Effector CD8-positive, alpha-beta T cell (primary cell): ENCODE results near the gene CYP4F8.
"Not testable (repeated sequence)": the region's sequence is repeated elsewhere in the genome, so short reads cannot be mapped to it uniquely, and the experiment has no call there.

Source experiments
- DNase-seq: peaks from one replicate; lab custom pipeline; 2025; lab: John Stamatoyannopoulos, UW
- total RNA-seq, 4 experiments: gene quantifications; one replicate each; lab custom pipeline; 2026; lab: John Stamatoyannopoulos, UW

CYP4F8 gene, protein sequence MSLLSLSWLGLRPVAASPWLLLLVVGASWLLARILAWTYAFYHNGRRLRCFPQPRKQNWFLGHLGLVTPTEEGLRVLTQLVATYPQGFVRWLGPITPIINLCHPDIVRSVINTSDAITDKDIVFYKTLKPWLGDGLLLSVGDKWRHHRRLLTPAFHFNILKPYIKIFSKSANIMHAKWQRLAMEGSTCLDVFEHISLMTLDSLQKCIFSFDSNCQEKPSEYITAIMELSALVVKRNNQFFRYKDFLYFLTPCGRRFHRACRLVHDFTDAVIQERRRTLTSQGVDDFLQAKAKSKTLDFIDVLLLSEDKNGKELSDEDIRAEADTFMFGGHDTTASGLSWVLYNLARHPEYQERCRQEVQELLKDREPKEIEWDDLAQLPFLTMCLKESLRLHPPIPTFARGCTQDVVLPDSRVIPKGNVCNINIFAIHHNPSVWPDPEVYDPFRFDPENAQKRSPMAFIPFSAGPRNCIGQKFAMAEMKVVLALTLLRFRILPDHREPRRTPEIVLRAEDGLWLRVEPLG
- 0 to 0.18 (median 0) reads per million in 4 experiments for total RNA-seq

DNA sequence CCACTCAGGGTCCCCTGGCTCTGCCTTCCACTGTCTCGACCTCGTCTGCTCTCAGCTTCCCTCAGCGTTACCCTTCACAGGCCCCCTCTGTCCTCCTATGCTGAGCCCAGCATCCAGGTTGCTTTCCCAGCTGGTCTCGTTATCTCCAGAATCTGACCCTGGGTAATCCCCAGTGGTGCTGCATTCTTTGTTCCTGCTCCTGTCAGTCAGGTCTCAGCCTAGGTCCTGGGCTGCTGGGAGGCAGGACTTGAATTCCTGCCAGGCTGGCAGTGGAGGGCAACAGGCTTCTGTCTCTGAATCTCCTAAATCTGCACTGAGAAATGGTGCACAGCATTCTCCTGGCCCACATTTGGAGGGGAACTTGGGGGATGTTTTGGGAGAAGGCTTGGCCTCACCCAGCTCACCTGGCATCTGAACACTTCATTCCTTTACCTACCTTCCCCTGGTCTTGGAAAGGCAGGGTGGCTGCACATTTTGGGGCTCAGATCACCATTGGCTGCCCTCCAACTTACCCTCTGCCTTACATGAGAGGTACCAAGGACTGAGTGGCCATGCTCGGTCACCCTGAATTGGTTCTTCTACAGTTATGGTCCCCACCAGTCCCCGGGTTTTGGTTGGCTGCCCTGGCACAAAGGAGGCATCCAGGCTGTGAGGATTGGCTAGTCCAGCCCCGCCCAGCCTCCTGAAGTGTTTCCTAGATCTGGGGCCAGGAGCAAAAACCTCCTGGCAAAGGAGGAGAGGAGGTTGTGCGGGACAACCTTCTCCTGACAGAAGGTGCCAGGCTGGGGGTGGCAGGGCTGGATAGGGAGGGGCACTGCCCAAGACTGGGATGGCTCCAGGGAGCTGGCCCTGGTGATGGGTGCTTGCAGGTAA, at the start of gene CYP4F8:
CYP4F8 (plus strand) TSS at position 712 of the 873 bp plus-strand sequence. CDS start 399 bp downstream, outside the sequence.
- no peak for DNase-seq

- DNase-seq, result no peak
Measured at GRCh38 chr19:15570420-15570819, 44.6 kb upstream of the CYP4F8 start.

DNA sequence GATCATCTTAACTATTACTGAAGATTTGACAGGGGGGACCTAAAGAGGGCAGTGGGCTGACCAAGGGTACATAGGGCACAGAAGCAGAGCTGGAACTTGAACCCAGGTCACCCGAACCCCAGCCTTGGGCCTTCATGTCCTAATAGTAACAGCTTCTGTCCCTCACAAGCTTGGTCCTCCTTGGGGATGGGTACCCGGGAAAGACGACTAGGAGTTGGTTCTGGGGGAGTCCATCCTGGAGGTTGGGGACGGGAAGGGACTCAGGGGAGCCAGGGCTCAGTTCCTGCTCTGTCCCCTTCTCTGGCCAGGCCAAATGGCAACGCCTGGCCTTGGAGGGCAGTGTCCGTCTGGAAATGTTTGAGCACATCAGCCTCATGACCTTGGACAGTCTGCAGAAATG, 39.6 kb upstream of the CYP4F8 start:
- DNase-seq, result no peak

DNA sequence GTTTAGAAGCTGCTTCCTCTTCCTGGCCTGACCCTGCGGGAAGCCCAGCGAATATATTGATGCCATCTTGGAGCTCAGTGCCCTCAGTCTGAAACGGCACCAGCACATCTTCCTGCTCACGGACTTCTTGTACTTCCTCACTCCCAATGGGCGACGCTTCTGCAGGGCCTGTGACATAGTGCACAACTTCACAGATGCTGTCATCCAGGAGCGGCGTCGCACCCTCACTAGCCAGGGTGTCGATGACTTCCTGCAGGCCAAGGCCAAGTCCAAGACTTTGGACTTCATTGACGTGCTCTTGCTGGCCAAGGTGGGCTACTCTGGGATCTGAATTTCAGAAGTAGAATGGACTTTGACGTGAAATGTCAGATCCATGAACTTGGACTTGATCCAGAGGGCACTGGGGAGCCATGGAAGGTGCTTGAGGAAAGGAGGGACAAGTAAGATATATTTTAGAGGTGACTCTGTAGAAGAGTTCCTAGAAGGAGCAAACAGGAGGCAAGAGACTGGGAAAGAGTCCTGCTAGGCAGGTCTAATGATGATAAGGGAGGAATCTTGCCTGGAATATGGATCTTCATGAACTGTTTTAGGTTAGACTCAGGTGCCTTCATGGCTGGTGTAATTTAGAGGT, 38.4 kb upstream of the CYP4F8 start:
- no peak for DNase-seq

DNA sequence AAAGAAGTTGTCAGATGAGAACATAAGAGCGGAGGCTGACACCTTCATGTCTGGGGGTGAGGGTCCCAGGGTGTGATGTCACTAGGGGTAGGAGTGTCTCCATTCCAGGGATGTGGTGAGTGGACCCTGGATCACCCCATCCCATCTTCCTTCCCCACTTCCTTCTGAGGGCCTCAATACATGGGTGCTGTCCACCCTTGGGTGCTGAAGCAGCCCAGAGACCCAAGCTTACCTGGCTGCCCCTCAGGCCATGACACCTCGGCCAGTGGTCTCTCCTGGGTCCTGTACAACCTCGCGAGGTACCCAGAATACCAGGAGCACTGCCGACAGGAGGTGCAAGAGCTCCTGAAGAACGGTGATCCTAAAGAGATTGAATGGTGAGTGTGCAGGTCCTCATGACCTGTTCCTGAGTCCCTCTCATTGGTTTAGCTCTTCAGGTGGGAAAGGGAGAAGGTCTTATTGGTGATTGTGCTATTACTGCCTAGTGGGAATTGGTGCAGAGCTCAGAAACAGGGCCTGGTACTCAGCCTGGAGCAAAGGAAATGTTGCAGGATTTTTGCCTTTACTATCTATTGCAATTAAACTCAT, 37.7 kb upstream of the CYP4F8 start:
- no peak for DNase-seq

- DNase-seq, result no peak
Measured at GRCh38 chr19:15583346-15583745, 31.7 kb upstream of the CYP4F8 start.

- no peak for DNase-seq
Measured at GRCh38 chr19:15584095-15584494, 30.9 kb upstream of the CYP4F8 start.

- peak; percentile 81 for DNase-seq
Measured at GRCh38 chr19:15584541-15585115, 30.4 kb upstream of the CYP4F8 start.

GRCh38 chr19:15587663-15588062, 27.4 kb upstream of the CYP4F8 start:
- DNase-seq, result no peak

GRCh38 chr19:15588265-15588664, 26.8 kb upstream of the CYP4F8 start:
- no peak for DNase-seq

DNA sequence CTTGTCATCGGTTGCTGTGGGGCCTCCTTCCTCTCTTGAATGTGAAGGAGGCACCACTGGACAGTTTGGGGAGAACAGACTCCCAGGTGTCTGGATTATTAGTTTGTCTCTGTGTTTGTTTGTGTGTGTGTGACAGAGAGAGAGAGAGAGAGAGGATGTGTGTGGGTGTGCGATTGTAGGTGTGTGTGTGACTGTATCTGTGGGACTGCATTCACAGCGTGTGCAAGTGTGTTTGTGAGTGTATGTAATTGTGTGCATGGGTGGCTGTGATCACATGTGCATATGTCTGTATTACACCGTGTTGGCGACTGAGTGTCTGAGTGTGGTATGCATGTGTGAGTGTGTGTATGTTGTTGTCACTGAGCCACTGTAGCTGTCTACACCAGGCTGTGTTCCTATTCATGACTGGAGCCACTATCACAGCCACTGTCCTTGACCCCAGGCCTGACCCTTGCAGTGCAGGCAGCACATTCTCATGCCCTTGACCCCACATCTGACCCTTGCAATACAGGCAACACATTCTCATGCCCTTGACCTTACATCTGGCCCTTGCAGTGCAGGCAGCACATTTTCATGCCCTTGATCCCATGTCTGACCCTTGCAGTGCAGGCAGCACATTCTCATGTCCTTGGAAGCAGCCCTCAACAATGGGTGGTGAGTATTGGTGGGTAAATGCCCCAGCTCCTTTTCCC, 25.1 kb upstream of the CYP4F8 start:
- no peak for DNase-seq

DNA sequence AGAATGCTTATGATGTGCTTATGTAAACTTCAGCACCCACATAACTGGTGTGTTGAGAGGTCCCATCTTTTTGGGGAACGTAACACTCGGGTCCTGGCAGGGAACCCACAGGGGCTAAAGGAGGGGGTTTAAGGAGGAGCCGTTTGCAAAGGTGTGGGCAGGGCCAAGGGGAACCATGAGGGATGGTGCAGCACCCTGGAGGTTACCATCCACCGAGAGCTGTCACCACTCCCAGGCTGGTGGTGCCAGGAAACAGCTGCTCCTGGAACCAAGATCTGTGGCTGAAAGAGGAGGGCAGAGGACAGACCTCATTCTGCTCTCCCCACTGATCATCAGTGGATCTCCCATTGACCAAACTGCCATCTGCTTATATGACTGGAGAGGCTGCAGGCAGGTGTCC, 23.2 kb upstream of the CYP4F8 start:
- DNase-seq, result no peak

- DNase-seq, result not testable (repeated sequence)
Measured at GRCh38 chr19:15592506-15592905, 22.5 kb upstream of the CYP4F8 start.

GRCh38 chr19:15593766-15594165, 21.3 kb upstream of the CYP4F8 start:
- not testable (repeated sequence) for DNase-seq

- DNase-seq, result no peak
Measured at GRCh38 chr19:15595069-15595468, 19.9 kb upstream of the CYP4F8 start.

- DNase-seq, result not testable (repeated sequence)
Measured at GRCh38 chr19:15607978-15608925, 6.8 kb upstream of the CYP4F8 start.

GRCh38 chr19:15609261-15609660, 5.8 kb upstream of the CYP4F8 start:
- DNase-seq, result no peak

DNA sequence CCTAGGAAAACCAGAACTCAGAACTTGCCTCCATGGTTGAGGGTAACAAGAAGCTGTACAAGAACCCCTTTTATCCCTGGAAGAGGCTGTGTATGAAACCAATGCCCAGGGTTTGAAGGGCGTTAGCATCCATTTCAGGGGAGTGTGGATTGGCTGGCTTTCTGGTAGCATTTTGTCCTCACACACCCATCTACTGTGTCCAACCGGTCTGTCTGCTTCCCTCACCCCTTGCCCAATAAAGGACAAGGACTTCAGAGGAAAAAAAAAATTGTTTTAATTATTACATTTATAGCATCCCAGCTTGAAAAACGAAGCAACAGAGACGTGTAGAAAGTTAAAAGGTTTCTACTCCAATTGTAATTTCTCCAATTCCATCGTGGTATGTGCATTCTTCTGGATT, 2.7 kb upstream of the CYP4F8 start:
- DNase-seq, result no peak

DNA sequence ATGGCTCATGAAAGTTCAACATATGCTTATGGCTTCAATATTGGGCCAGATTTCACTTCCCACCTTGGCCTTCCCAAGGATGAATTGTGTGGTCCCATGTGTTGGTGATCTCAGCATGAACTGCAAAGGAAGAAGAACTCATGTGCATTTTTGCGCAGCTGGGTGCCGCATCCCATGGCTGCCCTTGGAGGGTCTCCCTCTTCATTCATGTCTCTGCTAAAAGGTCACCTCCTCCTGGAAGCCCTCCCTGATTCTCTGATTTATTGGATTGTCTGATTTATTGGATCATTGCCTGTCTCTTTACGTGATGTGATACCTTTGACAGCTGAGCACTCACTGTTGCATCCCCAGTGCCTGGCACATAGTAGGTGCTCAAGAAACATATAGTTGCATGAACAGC, 1.7 kb upstream of the CYP4F8 start:
- DNase-seq, result no peak

- DNase-seq, result no peak
Measured at GRCh38 chr19:15615526-15615925, 508 bp downstream of the CYP4F8 start.
